Loucy (cell line): ENCODE data around the gene VPS13D.

ENCODE experiments used
- EZH2phosphoT487 ChIP-seq: fragments of 200-600 bp; IDR thresholded peaks from 2 replicates; pipeline ENCODE4 v1.6.1; 2018; ENCODE audit warnings: antibody characterized with exemption, mild to moderate bottlenecking, moderate library complexity, borderline replicate concordance
- TF ChIP-seq, protein P1 (sequence below): fragments of 200-600 bp; sonication (generic); conservative IDR thresholded peaks from 2 replicates; pipeline ENCODE4 v1.5.1; 2014; ENCODE audit warnings: mild to moderate bottlenecking, antibody characterized with exemption, low read length

DNA sequence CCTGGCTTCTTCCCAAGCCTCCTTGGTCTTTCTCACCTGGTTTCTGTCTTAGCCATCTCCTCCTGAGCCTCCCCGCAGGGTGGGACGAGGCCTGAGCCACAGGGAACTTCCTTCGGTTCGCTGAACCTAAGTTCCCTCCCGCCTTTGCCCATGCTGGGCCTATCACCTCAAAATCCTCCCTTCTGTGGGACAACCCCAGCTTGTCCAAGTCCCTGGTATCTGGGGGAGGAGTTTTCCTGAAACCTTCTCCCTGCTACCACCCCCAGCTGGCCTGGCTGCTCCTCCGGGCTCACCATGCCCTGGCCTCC, 27.7 kb upstream of the VPS13D start:
- TF ChIP-seq, protein P1, sequence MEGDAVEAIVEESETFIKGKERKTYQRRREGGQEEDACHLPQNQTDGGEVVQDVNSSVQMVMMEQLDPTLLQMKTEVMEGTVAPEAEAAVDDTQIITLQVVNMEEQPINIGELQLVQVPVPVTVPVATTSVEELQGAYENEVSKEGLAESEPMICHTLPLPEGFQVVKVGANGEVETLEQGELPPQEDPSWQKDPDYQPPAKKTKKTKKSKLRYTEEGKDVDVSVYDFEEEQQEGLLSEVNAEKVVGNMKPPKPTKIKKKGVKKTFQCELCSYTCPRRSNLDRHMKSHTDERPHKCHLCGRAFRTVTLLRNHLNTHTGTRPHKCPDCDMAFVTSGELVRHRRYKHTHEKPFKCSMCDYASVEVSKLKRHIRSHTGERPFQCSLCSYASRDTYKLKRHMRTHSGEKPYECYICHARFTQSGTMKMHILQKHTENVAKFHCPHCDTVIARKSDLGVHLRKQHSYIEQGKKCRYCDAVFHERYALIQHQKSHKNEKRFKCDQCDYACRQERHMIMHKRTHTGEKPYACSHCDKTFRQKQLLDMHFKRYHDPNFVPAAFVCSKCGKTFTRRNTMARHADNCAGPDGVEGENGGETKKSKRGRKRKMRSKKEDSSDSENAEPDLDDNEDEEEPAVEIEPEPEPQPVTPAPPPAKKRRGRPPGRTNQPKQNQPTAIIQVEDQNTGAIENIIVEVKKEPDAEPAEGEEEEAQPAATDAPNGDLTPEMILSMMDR: no peak
- no peak for TF ChIP-seq EZH2phosphoT487
